MCF 10A (cell line): ENCODE measurements around the gene PRKCZ. TPM values are rescaled to one million over a fixed set of nuclear protein-coding genes. Genes with fewer than 3 reads are reported as not detected.

ENCODE experiments used
- BruUV-seq: library from RNA; stranded (reverse); fragments of 400-500 nt; replicated peaks from 2 replicates; lab custom pipeline; 2021; lab: Mats Ljungman, UMichigan
- CTCF ChIA-PET: fragments of 300-600 bp; sonication (Branson Sonifier 250); formaldehyde crosslinking; extraction: SDS; loops from one replicate; lab custom pipeline; 2021; ENCODE audit warnings: antibody characterized with exemption, inconsistent platforms; lab: Yijun Ruan, JAX
- POLR2A ChIA-PET: fragments of 300-600, 350-650 bp; sonication (Branson Sonifier 250); formaldehyde crosslinking; extraction: SDS; loops from one replicate; lab custom pipeline; 2020; ENCODE audit warnings: antibody characterized with exemption, inconsistent platforms; lab: Yijun Ruan, JAX
- DNase-seq: peaks from one replicate; pipeline ENCODE4 v3.0.0-alpha.2; 2018; ENCODE audit not compliant: unreplicated experiment
- H3K27ac Mint-ChIP-seq: one replicate; pipeline ENCODE4 v1.8.0; 2022; ENCODE audit warnings: mild to moderate bottlenecking, low read depth, mixed read lengths; ENCODE audit not compliant: unreplicated experiment
- H3K27me3 Mint-ChIP-seq: one replicate; pipeline ENCODE4 v1.8.0; 2022; ENCODE audit warnings: mixed read lengths; ENCODE audit not compliant: insufficient read depth, unreplicated experiment
- H3K36me3 Mint-ChIP-seq: one replicate; pipeline ENCODE4 v1.8.0; 2022; ENCODE audit warnings: mild to moderate bottlenecking, moderate library complexity, mixed read lengths; ENCODE audit not compliant: insufficient read depth, unreplicated experiment
- H3K4me1 Mint-ChIP-seq: one replicate; pipeline ENCODE4 v1.8.0; 2022; ENCODE audit warnings: mixed read lengths; ENCODE audit not compliant: insufficient read depth, unreplicated experiment
- H3K4me3 Mint-ChIP-seq: one replicate; pipeline ENCODE4 v1.8.0; 2022; ENCODE audit warnings: mild to moderate bottlenecking, moderate library complexity, mixed read lengths; ENCODE audit not compliant: unreplicated experiment
- H3K9me3 Mint-ChIP-seq: one replicate; pipeline ENCODE4 v1.8.0; 2022; ENCODE audit warnings: mixed read lengths; ENCODE audit not compliant: unreplicated experiment
- intact Hi-C: fragments of 100-400 bp; cut with micrococcal nuclease; formaldehyde crosslinking; loops from 2 replicates; pipeline ENCODE4 v1.14.1; 2022
- total RNA-seq: library from RNA; stranded (reverse); gene quantifications from 2 replicates; pipeline ENCODE4 v1.2.3, GENCODE V29; 2022
- TF ChIP-seq, protein P1 (sequence below): fragments of 200-600 bp; IDR thresholded peaks from one replicate; pipeline ENCODE4 v1.8.0; 2022; ENCODE audit warnings: antibody characterized with exemption, mild to moderate bottlenecking; ENCODE audit not compliant: unreplicated experiment

Gene PRKCZ
- total RNA-seq, 1 experiment from 2014 or later, result 24.9 TPM

- H3K36me3 Mint-ChIP-seq, result peaks cover 10% of the 10 kb centered on the region
- DNase-seq, result no peak
- ChIA-PET POLR2A (no interaction called here), CTCF (no interaction called here)
- H3K9me3 Mint-ChIP-seq, result peaks cover 8% of the 10 kb centered on the region
- intact Hi-C loops, result no loop called here
- H3K4me3 Mint-ChIP-seq, result no peak overlapping the region
- no peak overlapping the region for H3K27ac Mint-ChIP-seq
- BruUV-seq, result no TSS peak
- TF ChIP-seq, protein P1, sequence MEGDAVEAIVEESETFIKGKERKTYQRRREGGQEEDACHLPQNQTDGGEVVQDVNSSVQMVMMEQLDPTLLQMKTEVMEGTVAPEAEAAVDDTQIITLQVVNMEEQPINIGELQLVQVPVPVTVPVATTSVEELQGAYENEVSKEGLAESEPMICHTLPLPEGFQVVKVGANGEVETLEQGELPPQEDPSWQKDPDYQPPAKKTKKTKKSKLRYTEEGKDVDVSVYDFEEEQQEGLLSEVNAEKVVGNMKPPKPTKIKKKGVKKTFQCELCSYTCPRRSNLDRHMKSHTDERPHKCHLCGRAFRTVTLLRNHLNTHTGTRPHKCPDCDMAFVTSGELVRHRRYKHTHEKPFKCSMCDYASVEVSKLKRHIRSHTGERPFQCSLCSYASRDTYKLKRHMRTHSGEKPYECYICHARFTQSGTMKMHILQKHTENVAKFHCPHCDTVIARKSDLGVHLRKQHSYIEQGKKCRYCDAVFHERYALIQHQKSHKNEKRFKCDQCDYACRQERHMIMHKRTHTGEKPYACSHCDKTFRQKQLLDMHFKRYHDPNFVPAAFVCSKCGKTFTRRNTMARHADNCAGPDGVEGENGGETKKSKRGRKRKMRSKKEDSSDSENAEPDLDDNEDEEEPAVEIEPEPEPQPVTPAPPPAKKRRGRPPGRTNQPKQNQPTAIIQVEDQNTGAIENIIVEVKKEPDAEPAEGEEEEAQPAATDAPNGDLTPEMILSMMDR, result no peak
- H3K27me3 Mint-ChIP-seq, result no peaks in the 10 kb centered on the region
- H3K4me1 Mint-ChIP-seq, result no peaks in the 10 kb centered on the region
These were observed 51.7 kb downstream of the PRKCZ start for GRCh38 chr1:2101946-2102345.

GRCh38 chr1:2102753-2103152 lies 52.5 kb downstream of the PRKCZ start:
- Mint-ChIP-seq H3K27ac (no peak overlapping the region), H3K4me3 (no peak overlapping the region), H3K36me3 (peaks cover 5% of the 10 kb centered on the region), H3K4me1 (no peaks in the 10 kb centered on the region), H3K9me3 (peaks cover 5% of the 10 kb centered on the region), H3K27me3 (no peaks in the 10 kb centered on the region)
- ChIA-PET POLR2A (no interaction called here), CTCF (interaction anchor here (1.4 kb wide), 1 partner anchor 37 kb away, joined by 5 read pairs; no protein-coding TSS in a partner anchor)
- TF ChIP-seq, protein P1, result no peak
- no peak for DNase-seq
- intact Hi-C loops, result no loop called here
- no TSS peak for BruUV-seq

DNA sequence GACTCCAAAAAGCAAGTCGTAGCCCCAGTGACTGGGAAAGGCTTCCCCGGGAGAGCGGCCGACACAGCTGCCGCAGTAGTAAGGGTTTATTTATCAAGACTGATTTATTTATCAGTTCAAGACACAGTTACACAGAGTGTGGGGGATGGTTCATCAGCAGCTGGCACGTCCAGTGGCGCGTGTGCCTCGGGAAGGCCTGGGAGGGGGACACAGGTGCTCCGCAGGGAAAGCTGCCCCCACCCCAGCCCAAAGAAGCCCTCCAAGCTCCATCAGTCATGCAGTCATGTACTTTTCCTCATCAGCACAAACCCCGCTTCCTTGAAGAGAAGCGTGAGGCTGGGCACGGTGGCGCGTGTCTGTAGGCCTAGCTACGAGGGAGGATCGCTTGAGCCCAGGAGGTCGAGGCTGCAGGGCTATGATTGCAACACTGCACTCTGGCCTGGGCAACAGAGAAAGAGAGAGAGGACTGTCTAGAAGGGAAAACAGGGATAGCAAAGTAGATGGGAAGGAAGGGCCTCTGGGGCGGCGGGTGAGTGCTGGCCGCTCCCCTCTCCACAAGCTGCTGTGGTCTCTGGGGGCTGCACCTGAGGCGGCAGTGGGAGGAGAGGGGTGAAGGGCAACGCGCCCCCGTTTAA lies 53.2 kb downstream of the PRKCZ start:
- H3K27me3 Mint-ChIP-seq, result no peaks in the 10 kb centered on the region
- no peak for DNase-seq
- no peaks in the 10 kb centered on the region for H3K9me3 Mint-ChIP-seq
- POLR2A ChIA-PET, result no interaction called here
- H3K27ac Mint-ChIP-seq, result no peak overlapping the region
- no peak overlapping the region for H3K4me3 Mint-ChIP-seq
- TF ChIP-seq, protein P1, result no peak
- no TSS peak for BruUV-seq
- CTCF ChIA-PET, result interaction anchor here (1.4 kb wide), 1 partner anchor 36 kb away, joined by 5 read pairs; no protein-coding TSS in a partner anchor
- H3K36me3 Mint-ChIP-seq, result no peaks in the 10 kb centered on the region
- H3K4me1 Mint-ChIP-seq, result no peaks in the 10 kb centered on the region
- intact Hi-C loops, result no loop called here

DNA sequence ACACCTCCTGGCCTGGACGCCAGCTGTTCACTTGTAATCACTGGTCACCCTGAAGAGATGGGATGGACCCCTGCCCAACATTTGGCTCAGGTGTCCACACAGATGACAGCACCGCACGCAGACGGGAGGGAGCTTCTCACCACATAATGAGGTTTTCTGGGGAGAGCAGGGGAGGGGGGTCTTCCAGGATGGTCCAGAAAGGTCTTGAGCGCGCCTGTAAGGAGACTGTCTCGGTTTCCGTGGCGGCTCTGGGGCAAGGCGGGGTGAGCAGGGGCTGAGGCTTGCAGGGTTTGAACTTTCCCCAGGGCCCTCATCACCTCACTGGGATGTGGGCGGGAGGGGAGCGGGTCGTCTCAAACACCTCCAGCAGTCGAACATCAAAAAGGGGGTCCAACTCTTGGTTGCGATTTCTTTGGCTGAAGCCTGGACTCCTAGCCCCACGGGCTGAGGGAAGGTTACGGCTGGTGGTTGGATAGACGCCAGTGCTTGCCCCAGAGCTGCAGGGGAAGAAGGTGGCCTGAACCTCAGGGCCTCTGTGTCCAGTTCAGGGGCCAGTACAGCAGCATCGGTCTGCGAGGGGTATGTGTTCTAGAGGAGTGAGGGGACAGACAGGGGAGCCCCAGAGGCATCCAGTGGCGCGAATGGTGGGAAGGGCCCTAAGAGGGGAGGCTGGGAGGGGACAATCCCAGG lies 53.8 kb downstream of the PRKCZ start:
- Mint-ChIP-seq H3K4me1 (no peaks in the 10 kb centered on the region), H3K4me3 (no peak overlapping the region), H3K9me3 (no peaks in the 10 kb centered on the region), H3K36me3 (no peaks in the 10 kb centered on the region), H3K27ac (no peak overlapping the region), H3K27me3 (no peaks in the 10 kb centered on the region)
- intact Hi-C loops, result no loop called here
- TF ChIP-seq, protein P1, result no peak
- POLR2A ChIA-PET, result no interaction called here
- no TSS peak for BruUV-seq
- DNase-seq, result no peak
- CTCF ChIA-PET, result no interaction called here
